ENCODE measurements around the gene UBTF. TPM values are rescaled to one million over a fixed set of nuclear protein-coding genes. Genes with fewer than 3 reads are reported as not detected.

Gene UBTF
- total and polyA plus RNA-seq, 2 donors (not counting 1 experiment from before 2014, with no cell fraction given), result 43.1 to 179 TPM

GRCh38 chr17:44193326-44194084, 26.0 kb downstream of the UBTF start:
- no peak for ATAC-seq (ENCODE audit: low read depth)

More at GRCh38 chr17:44193326-44194084, 26.0 kb downstream of the UBTF start:
- H3K36me3 ChIP-seq (replicated peaks in 1 of 2; ENCODE audit: control extremely low read depth in 1 of 2, control insufficient read depth in 1 of 2, extremely low read depth in 1 of 2, insufficient read depth in 2 of 2, low read length in 1 of 2), result peaks cover 5 to 67% of the 10 kb centered on the region in 2 experiments
- CTCF ChIA-PET, result interaction anchor here (0.5 kb wide), 1 partner anchor 164 kb away, joined by 4 read pairs; no protein-coding TSS in a partner anchor
- WGBS (ENCODE audit: insufficient coverage), result 98% methylated on average over 12 of the region's 14 CpGs
- POLR2A ChIA-PET, result interaction anchor here (0.6 kb wide), 1 partner anchor 25 kb away, joined by 5 read pairs; no protein-coding TSS in a partner anchor
- Mint-ChIP-seq H3K27ac (no peak overlapping the region), H3K4me3 (no peak overlapping the region), H3K27me3 (no peaks in the 10 kb centered on the region), H3K9me3 (ENCODE audit: insufficient read depth) (no peaks in the 10 kb centered on the region), H3K4me1 (peaks cover 18% of the 10 kb centered on the region)
- H3K9me3 ChIP-seq (ENCODE audit: control extremely low read depth in 1 of 3, control insufficient read depth in 2 of 3, insufficient read depth in 1 of 3, low read length in 2 of 3), result no peaks in the 10 kb centered on the region
- intact Hi-C loops (cut with micrococcal nuclease), result no loop called here
- peaks cover 37% of the 10 kb centered on the region for H4K20me1 ChIP-seq (ENCODE audit: control insufficient read depth, insufficient read depth, low read length, poor library complexity, severe bottlenecking)
- H2AFZ ChIP-seq (ENCODE audit: insufficient read depth, low read depth, low read length, poor library complexity, severe bottlenecking), result no peak overlapping the region
- peaks cover 12 to 16% of the 10 kb centered on the region in 2 donors for H3K4me1 ChIP-seq (ENCODE audit: control insufficient read depth in 2 of 2, insufficient read depth in 2 of 2, low read length in 2 of 2)
- no peak for DNase-seq
- H3K79me2 ChIP-seq (ENCODE audit: control insufficient read depth, insufficient read depth, low read length), result peaks cover 51% of the 10 kb centered on the region
- no peak overlapping the region for H3K9ac ChIP-seq (ENCODE audit: low read length)
- no peak overlapping the region for H3K4me2 ChIP-seq (replicated peaks; ENCODE audit: low read depth, low read length, poor library complexity, severe bottlenecking)
- no peak overlapping the region for H3K27ac ChIP-seq (ENCODE audit: low read length in 2 of 2)
- no peak overlapping the region for H3K4me3 ChIP-seq (ENCODE audit: control extremely low read depth in 1 of 5, extremely low read depth in 1 of 5, insufficient read depth in 1 of 5, low read depth in 2 of 5, low read length in 4 of 5)
- no peaks in the 10 kb centered on the region for H3K27me3 ChIP-seq (replicated peaks in 1 of 4; ENCODE audit: control extremely low read depth in 1 of 4, control insufficient read depth in 3 of 4, insufficient read depth in 4 of 4, low read length in 3 of 4)
- TF ChIP-seq CTCF (IDR thresholded peaks at IDR 0.05) (no peak), EZH2 (IDR thresholded peaks at IDR 0.05; ENCODE audit: borderline replicate concordance, insufficient read depth, low read depth, low read length, poor library complexity, severe bottlenecking) (no peak)

Measured in B cell (primary cell).